ENCODE measurements around the gene ZNF407. TPM values are rescaled to one million over a fixed set of nuclear protein-coding genes. Genes with fewer than 3 reads are reported as not detected.

The ZNF407 gene
- total RNA-seq, 1 donor from 2014 or later: 10.6 TPM

DNA sequence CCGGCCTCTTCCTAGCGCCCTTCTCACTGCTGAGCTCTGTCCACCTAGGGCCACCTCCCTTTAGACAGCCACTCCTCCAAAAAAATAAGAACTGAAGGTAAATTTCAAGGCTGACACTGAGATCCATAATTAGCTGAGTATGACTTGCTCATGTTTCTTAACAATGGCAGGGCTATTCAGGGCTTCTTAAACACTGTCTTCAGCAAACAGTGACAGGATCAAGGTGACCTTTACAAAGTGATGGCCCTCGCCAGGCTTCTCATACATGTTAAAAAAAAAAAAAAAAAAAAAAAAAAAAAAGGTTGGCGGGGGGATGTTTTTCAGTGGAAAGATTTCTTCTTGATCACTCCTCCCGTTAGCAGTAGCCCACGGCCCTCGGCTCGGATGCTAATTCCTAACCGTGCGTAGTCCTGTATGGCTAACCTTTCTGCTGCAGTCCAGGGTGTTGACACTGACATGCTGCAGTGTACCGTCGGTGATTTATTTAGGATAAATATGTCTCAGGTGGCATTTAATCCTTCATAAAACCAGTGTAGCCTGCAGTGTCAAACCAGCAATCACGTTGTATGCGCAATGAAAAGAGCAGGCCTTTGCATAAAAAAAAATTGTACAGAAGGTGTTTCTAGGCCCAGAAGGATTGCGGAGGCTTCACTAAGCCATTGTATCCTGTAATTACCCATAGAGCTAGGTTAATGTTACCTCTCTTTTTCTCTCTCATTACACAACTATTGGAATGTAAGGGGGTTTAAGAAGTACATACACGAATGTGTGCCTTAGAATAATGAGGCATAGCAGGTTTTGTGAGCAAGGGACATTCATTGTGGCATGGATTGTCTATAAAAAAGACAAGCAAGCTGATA is 468.6 kb downstream of the ZNF407 start:
- DNase-seq: no peak

DNA sequence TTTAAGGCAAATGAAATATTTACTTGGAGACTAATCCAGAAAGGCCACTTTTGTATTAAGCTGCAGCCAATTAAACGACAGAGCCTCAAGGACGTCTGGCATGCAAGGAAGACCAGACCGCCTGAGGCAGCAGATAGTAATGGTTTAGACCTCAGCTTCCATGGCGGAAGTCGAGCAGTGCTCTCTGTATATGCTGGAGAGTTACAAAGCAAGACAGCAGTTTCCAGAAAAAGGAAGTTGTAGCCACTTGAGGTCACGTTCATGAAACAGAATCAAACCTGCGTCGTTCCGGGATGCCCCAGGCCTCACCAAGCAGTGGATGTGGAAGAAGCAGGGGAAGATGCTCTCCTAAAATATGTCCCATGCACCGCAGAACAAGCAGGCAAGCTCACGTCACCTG is 469.3 kb downstream of the ZNF407 start:
- no peak overlapping the region for H3K4me3 ChIP-seq
- H3K27ac ChIP-seq (replicated peaks): no peak overlapping the region
- no peaks in the 10 kb centered on the region for H3K9me3 ChIP-seq (replicated peaks)
- peaks cover 35% of the 10 kb centered on the region for H3K36me3 ChIP-seq
- H3K27me3 ChIP-seq (ENCODE audit: low read depth): no peaks in the 10 kb centered on the region
- no peak for DNase-seq
- intact Hi-C loops (cut with micrococcal nuclease): no loop called here
- TF ChIP-seq, protein P1, sequence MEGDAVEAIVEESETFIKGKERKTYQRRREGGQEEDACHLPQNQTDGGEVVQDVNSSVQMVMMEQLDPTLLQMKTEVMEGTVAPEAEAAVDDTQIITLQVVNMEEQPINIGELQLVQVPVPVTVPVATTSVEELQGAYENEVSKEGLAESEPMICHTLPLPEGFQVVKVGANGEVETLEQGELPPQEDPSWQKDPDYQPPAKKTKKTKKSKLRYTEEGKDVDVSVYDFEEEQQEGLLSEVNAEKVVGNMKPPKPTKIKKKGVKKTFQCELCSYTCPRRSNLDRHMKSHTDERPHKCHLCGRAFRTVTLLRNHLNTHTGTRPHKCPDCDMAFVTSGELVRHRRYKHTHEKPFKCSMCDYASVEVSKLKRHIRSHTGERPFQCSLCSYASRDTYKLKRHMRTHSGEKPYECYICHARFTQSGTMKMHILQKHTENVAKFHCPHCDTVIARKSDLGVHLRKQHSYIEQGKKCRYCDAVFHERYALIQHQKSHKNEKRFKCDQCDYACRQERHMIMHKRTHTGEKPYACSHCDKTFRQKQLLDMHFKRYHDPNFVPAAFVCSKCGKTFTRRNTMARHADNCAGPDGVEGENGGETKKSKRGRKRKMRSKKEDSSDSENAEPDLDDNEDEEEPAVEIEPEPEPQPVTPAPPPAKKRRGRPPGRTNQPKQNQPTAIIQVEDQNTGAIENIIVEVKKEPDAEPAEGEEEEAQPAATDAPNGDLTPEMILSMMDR (IDR thresholded peaks at IDR 0.05; ENCODE audit: borderline replicate concordance): no peak
- peaks cover 11% of the 10 kb centered on the region for H3K4me1 ChIP-seq

More for the DNA sequence above, 468.6 kb downstream of the ZNF407 start:
- intact Hi-C loops (cut with micrococcal nuclease): no loop called here
- TF ChIP-seq, protein P1 (IDR thresholded peaks at IDR 0.05; ENCODE audit: borderline replicate concordance): no peak
- H3K36me3 ChIP-seq: peaks cover 37% of the 10 kb centered on the region
- no peak overlapping the region for H3K4me3 ChIP-seq
- no peaks in the 10 kb centered on the region for H3K27me3 ChIP-seq (ENCODE audit: low read depth)
- H3K27ac ChIP-seq (replicated peaks): no peak overlapping the region
- H3K9me3 ChIP-seq (replicated peaks): no peaks in the 10 kb centered on the region
- peaks cover 11% of the 10 kb centered on the region for H3K4me1 ChIP-seq

DNA sequence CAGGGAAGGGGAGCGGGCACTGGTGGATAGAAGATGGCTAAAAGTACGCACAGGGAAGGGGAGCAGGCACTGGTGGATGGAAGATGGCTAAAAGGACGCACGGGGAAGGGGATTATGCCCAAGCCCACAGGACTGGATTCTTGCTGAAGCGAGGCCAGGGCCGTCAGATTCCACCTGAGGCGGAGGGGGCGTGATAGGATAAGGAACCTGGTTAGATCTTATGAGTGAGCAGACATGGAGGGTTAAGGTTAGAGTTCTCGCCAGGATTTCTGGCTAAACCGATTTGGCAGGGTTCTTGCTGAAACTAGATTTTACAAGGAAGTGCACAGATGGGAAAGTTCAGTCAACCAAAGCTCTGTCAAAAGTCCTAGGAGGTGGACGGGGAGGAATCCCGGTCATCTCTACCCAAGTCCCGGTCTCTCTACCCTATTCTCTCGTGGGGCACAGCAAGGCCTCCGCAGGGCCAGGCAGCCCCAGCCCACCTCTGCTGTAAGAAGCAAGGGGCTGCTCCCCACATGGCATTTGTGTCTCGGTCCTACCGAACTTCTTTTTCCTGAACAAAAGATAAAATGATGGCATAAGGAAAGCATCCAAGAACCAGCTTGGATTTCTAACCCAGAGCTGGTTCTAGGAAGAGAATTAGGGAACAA is 470.5 kb downstream of the ZNF407 start:
- no peak for DNase-seq
- no peak overlapping the region for H3K27ac ChIP-seq (replicated peaks)

DNA sequence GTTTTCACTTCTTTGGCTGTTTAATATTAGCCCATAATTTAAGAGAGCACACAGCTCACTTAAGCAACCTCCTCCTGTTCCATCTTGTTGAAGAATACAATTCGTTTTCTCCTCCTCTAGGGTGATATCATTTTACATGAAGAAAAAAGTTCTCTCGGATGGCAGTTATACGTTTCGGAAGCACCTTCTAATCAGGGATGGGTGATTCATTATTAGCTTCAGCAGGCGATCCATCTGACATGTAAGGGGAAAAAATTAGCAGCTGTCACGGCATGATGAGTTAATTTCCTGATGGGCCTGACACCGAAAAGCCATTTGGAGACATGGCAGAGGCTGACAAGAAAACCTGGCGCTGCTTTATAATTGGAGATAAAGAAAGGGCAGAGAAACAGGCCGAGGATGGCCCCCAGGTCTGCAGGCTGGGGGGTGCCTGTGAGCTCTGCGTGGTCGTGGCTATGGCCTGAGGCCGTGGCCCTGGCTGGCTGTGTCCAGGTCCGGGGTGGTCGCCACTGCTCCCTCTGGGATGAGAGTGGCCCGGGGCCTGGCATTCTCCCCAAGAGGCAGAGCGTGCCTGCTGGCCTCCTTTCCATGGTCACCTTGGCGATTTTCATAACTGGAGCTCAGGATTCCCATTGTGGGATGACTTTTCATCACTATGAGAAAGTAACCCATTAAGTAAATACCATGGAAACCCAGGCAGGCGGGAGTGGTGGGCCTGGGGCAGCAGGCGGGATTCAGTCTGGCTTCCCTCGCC is 471.2 kb downstream of the ZNF407 start:
- H3K9me3 ChIP-seq (replicated peaks): no peaks in the 10 kb centered on the region
- H3K27me3 ChIP-seq (ENCODE audit: low read depth): no peaks in the 10 kb centered on the region
- TF ChIP-seq, protein P1 (IDR thresholded peaks at IDR 0.05; ENCODE audit: borderline replicate concordance): no peak
- H3K36me3 ChIP-seq: peaks cover 18% of the 10 kb centered on the region
- peak overlapping the region; percentile 17 for H3K27ac ChIP-seq (replicated peaks)
- no peak for DNase-seq
- H3K4me1 ChIP-seq: peaks cover 11% of the 10 kb centered on the region
- intact Hi-C loops (cut with micrococcal nuclease): no loop called here
- no peak overlapping the region for H3K4me3 ChIP-seq

More for the DNA sequence above, 470.5 kb downstream of the ZNF407 start:
- peaks cover 11% of the 10 kb centered on the region for H3K4me1 ChIP-seq
- TF ChIP-seq, protein P1 (IDR thresholded peaks at IDR 0.05; ENCODE audit: borderline replicate concordance): no peak
- peaks cover 25% of the 10 kb centered on the region for H3K36me3 ChIP-seq
- H3K9me3 ChIP-seq (replicated peaks): no peaks in the 10 kb centered on the region
- H3K4me3 ChIP-seq: no peak overlapping the region
- intact Hi-C loops (cut with micrococcal nuclease): no loop called here
- H3K27me3 ChIP-seq (ENCODE audit: low read depth): no peaks in the 10 kb centered on the region

DNA sequence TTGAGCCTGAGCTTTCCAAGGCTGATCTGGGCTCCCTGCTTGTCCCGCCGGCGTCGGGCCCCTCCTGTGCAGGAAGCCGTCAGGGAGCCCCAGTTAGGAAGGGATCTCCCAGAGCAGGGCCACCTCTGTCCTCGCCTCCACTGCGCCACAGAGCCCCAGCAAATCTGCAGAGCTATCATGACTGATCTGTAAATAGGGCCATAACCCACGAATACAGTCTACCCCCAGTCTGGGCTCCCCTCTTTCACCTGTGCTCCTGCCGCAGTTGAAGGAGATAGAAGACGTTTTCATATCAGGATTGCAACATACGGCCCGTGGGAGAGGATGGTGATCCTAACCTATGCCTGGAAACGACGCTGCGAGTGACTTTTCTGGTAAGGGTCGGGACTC is 472.6 kb downstream of the ZNF407 start:
- Histone ChIP-seq H3K27ac (replicated peaks) (peak overlapping the region; percentile 86), H3K4me3 (peak overlapping the region; percentile 52), H3K36me3 (peaks cover 5% of the 10 kb centered on the region), H3K27me3 (ENCODE audit: low read depth) (no peaks in the 10 kb centered on the region), H3K9me3 (replicated peaks) (no peaks in the 10 kb centered on the region), H3K4me1 (peaks cover 11% of the 10 kb centered on the region)
- intact Hi-C loops (cut with micrococcal nuclease): no loop called here
- DNase-seq: no peak
- TF ChIP-seq, protein P1 (IDR thresholded peaks at IDR 0.05; ENCODE audit: borderline replicate concordance): no peak
